Neuron (in vitro differentiated cells): ENCODE measurements around the gene LPCAT3.
"Not testable (repeated sequence)": the region's sequence is repeated elsewhere in the genome, so short reads cannot be mapped to it uniquely, and the experiment has no call there.

Source experiments
- H2AFZ ChIP-seq: one replicate; pipeline ENCODE4 v1.6.1; 2013; ENCODE audit warnings: low read depth, mild to moderate bottlenecking, inconsistent platforms, low read length, moderate library complexity
- H3K27me3 ChIP-seq: one replicate; pipeline ENCODE4 v1.6.1; 2013; ENCODE audit warnings: low read length; ENCODE audit not compliant: insufficient read depth
- H3K36me3 ChIP-seq: one replicate; pipeline ENCODE4 v1.6.1; 2013; ENCODE audit warnings: low read length; ENCODE audit not compliant: insufficient read depth
- H3K4me1 ChIP-seq: one replicate; pipeline ENCODE4 v1.6.1; 2013; ENCODE audit warnings: low read length; ENCODE audit not compliant: insufficient read depth
- H3K4me3 ChIP-seq: 2 replicates; pipeline ENCODE4 v1.5.1; 2013; ENCODE audit warnings: mild to moderate bottlenecking, low read length, moderate library complexity
- H3K9me3 ChIP-seq: one replicate; pipeline ENCODE4 v1.6.1; 2013; ENCODE audit warnings: low read length

The LPCAT3 gene

DNA sequence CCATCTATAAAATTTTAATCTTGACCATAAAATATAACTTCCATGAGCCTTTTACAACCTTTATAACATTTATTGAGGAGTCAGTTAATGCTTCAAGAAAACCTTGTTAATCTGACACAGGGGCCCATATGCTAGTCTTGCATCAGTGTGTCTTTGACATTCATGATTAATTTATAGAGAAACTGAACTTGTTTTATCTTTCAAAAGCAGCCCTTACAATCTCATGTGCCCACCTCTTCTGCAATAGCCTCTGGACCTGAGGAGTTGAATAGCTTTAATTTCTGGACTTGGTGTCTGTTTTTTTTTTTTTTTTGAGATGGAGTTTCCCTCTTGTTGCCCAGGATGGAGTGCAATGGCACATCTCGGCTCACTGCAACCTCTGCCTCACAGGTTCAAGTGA, 8.6 kb upstream of the LPCAT3 start:
- H3K36me3 ChIP-seq, result no peaks in the 10 kb centered on the region

DNA sequence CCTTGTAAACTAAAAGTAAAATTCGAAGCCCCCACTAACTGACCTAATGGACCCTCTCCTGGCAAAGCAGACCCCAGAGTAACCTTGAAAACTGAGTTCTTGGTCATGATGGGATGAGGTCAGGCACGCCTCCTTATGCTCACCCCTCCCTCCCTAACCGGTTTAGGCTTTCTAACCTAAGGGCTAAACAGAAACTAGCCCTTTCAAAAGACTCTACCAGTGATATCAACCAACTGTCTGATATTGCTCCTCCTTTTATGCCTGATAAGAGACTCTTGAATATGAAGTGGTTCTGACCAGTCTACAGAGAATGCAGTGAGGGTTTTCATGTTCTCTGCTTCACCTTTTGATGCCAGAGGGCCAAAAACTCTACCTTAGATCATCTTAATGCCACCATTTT, 4.8 kb upstream of the LPCAT3 start:
- Histone ChIP-seq H3K4me1 (peaks cover 5% of the 10 kb centered on the region), H3K36me3 (no peaks in the 10 kb centered on the region), H2AFZ (no peak overlapping the region), H3K27me3 (no peaks in the 10 kb centered on the region), H3K9me3 (no peaks in the 10 kb centered on the region), H3K4me3 (no peak overlapping the region)

More for the DNA sequence above, 8.6 kb upstream of the LPCAT3 start:
- H3K4me3 ChIP-seq, result no peak overlapping the region
- H3K4me1 ChIP-seq, result no peaks in the 10 kb centered on the region
- H3K9me3 ChIP-seq, result no peaks in the 10 kb centered on the region
- H3K27me3 ChIP-seq, result no peaks in the 10 kb centered on the region
- H2AFZ ChIP-seq, result no peak overlapping the region

DNA sequence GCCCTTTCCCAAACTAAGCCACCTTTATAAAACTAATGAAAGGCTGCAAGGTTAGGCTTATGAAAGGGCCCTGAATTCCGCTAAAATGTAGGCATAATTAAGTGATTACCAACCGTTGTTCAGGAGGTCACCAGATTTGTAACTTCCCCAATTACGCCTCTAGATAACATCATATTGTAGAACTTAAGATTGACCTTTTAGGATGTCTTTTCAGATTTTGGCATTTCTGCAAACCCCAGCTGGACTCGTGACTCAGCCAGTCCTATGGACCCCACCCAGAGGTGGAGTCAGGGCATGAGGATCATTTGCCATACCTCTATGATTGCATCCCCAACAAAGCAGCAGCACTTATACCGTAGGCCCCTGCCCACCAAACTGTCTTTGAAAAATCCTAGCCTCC, 3.7 kb upstream of the LPCAT3 start:
- peaks cover 14% of the 10 kb centered on the region for H3K4me1 ChIP-seq
- no peak overlapping the region for H2AFZ ChIP-seq
- no peaks in the 10 kb centered on the region for H3K36me3 ChIP-seq
- H3K9me3 ChIP-seq, result no peaks in the 10 kb centered on the region
- H3K4me3 ChIP-seq, result no peak overlapping the region
- H3K27me3 ChIP-seq, result no peaks in the 10 kb centered on the region

DNA sequence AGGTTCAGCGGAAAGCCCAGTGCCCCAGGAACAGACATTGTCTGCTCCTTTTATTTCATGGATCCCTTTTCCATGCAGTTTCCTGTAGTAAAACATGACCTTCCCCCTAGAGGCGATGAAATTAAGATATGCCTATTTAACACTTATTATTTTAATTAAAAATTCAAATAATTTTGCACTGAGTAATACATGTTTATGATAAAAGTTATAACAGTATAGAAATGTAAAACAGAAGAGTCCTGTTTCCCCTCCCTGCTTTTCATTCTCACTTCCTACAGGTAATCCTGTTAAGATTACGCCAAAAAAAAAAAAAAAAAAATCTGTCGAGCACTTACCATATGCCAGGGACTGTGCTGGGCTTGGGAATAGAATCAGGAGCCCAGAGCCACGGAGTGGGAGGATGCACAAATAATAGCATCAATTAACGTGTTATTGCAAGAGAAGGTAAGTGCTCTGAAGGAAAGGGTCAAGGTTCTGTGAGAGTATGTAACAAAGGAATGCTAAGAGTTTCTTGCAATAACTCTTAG, 830 bp upstream of the LPCAT3 start:
- peak overlapping the region; percentile 73 for H3K4me3 ChIP-seq

DNA sequence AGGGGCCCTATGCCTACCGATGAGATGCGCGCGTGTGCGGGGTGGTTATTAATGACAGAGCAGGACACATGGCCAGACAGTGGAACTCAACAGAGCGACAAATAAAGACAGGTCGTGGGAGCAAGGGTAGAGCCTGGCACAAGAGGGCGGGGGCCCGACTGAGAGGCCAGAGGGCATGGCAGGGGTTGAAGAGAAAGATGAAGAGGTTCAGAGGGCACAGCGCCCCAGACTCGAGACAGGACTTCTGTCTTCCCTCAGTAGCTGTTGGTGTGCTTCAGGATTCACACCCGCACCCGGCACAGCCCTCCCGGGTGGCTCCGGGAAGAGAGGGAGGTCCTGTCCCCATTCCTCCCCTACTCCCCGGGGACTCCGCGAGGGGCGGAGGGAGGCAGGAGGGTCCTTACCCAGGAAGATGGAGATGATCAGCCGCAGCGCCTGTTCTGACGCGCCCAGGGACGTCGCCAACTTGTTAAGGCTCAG, 366 bp downstream of the LPCAT3 start:
- no peaks in the 10 kb centered on the region for H3K27me3 ChIP-seq
- no peaks in the 10 kb centered on the region for H3K9me3 ChIP-seq
- peaks cover 16% of the 10 kb centered on the region for H3K4me1 ChIP-seq
- peak overlapping the region; percentile 73 for H3K4me3 ChIP-seq
- H3K36me3 ChIP-seq, result no peaks in the 10 kb centered on the region
- H2AFZ ChIP-seq, result peak overlapping the region; percentile 93

More for the DNA sequence above, 830 bp upstream of the LPCAT3 start:
- H3K36me3 ChIP-seq, result no peaks in the 10 kb centered on the region
- peaks cover 16% of the 10 kb centered on the region for H3K4me1 ChIP-seq
- no peaks in the 10 kb centered on the region for H3K27me3 ChIP-seq
- no peaks in the 10 kb centered on the region for H3K9me3 ChIP-seq
- H2AFZ ChIP-seq, result no peak overlapping the region

DNA sequence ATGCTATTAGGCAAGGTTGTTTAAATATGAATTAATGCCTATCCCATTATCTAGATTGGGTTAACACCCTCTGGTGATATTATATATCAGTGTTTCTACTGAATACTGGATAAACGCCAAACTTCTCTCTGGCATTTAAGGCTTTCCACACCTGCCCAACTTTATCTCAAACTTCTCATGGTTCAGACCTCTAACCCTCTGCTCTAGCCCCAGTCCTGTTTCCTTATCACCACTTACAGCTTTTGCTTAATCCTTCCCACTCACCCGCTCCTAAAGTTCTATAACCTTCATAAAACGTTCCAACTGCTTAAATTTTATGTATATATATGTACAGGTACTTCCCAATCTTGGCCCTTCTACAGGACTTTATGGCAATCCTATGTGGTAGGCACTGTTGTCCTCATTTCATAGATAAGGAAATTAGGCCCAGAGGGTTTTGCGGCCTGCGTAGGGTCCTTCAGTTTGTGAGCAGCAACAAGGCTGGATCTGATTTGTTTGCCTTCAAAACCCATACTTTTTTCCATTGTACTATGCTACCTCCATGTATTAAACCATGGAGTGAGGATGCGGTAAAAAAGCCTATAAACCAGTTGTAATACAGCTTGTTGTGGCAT, 1.2 kb downstream of the LPCAT3 start:
- Histone ChIP-seq H3K27me3 (no peaks in the 10 kb centered on the region), H2AFZ (peak overlapping the region; percentile 93), H3K4me1 (peaks cover 16% of the 10 kb centered on the region), H3K4me3 (peak overlapping the region; percentile 73), H3K9me3 (no peaks in the 10 kb centered on the region), H3K36me3 (peaks cover 7% of the 10 kb centered on the region)

DNA sequence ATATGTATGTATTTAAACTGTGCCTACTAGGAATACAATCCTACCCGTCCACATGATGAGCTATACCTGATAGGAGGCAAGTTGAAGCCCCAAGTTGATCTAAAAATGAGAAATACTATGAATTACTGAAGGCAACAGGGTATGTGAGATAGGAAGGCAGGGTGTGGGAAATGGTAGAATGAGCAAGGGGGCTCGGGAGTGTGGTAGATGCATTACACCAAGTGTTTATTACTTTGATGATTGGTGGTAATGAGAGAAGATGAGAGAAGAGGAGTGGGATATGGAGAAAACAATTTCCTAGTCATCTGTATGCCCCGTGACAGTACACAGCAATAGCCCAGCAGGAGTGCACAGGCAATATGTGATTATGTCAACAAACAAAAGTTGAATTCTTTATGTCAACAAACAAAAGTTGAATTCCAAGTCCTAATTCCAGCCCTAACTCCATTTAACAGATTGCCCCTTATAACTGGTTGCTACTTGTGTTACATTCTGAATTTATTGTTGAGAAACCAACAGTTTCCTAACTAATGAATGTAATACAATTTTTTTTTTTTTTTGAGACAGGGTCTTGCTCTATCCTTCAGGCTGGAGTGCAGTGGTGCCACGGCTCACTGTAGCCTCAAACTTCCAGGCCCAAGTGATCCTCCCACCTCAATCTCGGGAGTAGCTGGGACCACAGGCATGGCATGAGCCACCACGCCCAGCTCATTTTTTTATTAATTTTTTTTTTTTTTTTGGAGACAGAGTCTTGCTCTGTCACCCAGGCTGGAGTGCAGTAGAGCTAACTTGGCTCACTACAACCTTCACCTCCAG, 2.5 kb downstream of the LPCAT3 start:
- no peaks in the 10 kb centered on the region for H3K9me3 ChIP-seq
- H3K36me3 ChIP-seq, result peaks cover 9% of the 10 kb centered on the region
- no peak overlapping the region for H2AFZ ChIP-seq
- H3K4me3 ChIP-seq, result no peak overlapping the region
- H3K27me3 ChIP-seq, result no peaks in the 10 kb centered on the region
- H3K4me1 ChIP-seq, result peaks cover 16% of the 10 kb centered on the region

DNA sequence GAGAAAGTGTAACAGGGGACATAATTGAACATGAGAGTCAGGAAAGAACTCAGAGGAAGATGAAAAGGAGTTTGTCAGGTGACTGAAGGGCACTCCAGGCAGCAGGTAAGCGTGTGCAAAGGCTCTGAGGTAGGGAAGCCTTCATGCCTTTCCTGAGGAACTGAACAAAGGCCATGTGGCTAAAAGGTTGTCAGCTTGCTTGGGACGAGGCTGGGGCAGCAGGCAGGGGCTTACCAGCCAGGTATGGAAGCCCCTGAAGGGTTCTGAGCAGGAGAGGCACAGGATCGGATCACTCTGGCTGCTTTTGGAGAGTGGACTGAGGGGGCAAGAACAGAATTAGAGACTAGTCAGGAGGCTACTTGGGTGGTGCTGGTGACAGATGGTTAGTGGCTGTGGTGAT, 5.2 kb downstream of the LPCAT3 start:
- Histone ChIP-seq H3K4me3 (no peak overlapping the region), H3K9me3 (no peaks in the 10 kb centered on the region), H2AFZ (no peak overlapping the region), H3K36me3 (peaks cover 25% of the 10 kb centered on the region), H3K27me3 (no peaks in the 10 kb centered on the region), H3K4me1 (peaks cover 11% of the 10 kb centered on the region)

DNA sequence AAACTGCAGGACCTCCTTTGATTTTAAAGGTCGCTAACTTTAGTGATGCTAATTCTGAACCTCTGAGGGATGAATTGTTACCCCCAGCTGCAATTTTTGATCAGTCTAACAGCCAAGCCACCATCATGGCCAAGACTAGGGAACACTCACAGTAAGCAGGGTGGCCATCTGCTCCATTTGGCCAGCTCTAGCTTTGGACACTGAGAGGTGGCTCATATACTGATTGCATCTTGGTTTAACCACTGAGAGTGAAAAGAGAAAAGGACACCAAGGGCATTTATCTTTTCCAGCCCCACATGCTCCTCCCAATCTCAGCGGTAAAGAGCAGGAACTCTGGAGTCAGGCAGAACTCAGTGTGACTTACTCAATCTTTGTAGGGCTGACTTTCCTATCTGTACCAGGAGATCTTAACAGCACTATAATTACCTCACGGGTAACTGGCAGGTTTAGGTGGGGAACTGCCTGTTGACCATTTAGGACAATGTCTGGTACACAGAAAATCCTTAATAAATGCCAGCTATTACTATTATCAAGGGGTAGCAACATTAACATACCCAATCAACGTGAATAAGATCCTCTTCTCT, 6.2 kb downstream of the LPCAT3 start:
- Histone ChIP-seq H3K4me3 (no peak overlapping the region), H3K36me3 (peaks cover 28% of the 10 kb centered on the region), H3K27me3 (no peaks in the 10 kb centered on the region), H2AFZ (no peak overlapping the region), H3K4me1 (peaks cover 3% of the 10 kb centered on the region), H3K9me3 (no peaks in the 10 kb centered on the region)

DNA sequence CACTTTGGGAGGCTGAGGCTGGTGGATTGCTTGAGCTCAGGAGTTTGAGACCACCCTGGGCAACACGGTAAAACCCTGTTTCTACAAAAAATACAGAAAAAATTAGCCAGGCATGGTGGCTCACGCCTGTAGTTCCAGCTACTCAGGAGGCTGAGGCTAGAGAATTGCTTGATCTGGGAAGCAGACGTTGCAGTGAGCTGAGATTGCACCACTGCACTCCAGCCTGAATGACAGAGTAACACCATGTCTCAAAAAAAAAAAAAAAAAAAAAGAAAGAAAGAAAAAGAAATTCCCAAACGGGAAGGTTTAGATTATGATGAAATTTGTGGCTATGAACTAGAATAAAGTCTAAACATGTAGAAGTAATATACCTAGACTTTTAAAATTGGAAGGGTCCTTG, 6.9 kb downstream of the LPCAT3 start:
- peaks cover 28% of the 10 kb centered on the region for H3K36me3 ChIP-seq
- not testable (repeated sequence) for H2AFZ ChIP-seq, H3K9me3 ChIP-seq, H3K4me1 ChIP-seq, H3K4me3 ChIP-seq, H3K27me3 ChIP-seq

DNA sequence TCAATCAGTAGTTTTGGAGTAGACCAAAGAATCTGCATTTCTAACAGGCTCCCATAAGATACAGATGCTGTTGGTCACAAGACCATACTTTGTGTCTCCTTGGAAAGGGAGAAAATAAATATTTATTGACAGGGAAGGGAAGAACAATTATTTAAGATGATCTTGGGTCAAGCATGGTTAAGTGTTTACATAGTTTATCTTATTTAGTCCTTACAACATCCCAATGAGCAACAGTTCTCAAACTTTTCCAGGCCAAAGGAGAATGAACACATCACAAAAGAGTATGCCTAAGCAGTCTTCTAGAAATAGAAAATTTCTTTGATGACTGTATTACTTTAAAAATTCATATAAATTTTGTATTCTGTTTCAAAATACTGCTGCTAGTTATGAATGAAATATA, 8.8 kb downstream of the LPCAT3 start:
- H3K27me3 ChIP-seq, result no peaks in the 10 kb centered on the region
- H2AFZ ChIP-seq, result no peak overlapping the region
- H3K4me3 ChIP-seq, result no peak overlapping the region
- H3K4me1 ChIP-seq, result no peaks in the 10 kb centered on the region
- no peaks in the 10 kb centered on the region for H3K9me3 ChIP-seq
- H3K36me3 ChIP-seq, result peaks cover 34% of the 10 kb centered on the region

DNA sequence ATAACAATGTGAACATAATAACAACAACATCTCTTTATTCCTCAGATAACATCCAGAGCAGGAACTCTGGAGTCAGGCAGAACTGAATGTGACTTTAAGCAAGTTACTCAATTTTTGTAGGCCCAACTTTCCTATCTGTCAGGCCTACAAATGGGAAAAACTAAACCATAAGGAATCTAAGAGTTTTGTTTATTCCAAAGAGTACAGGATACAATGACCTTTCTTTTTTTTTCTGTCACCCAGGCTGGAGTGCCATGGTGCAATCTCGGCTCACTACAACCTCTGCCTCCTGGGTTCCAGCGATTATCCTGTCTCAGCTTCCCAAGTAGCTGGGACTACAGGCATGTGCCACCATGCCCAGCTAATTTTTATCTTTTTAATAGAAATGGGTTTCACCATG, 9.4 kb downstream of the LPCAT3 start:
- Histone ChIP-seq H3K27me3 (no peaks in the 10 kb centered on the region), H3K9me3 (no peaks in the 10 kb centered on the region), H3K4me3 (no peak overlapping the region), H3K4me1 (no peaks in the 10 kb centered on the region), H3K36me3 (peaks cover 38% of the 10 kb centered on the region), H2AFZ (no peak overlapping the region)

DNA sequence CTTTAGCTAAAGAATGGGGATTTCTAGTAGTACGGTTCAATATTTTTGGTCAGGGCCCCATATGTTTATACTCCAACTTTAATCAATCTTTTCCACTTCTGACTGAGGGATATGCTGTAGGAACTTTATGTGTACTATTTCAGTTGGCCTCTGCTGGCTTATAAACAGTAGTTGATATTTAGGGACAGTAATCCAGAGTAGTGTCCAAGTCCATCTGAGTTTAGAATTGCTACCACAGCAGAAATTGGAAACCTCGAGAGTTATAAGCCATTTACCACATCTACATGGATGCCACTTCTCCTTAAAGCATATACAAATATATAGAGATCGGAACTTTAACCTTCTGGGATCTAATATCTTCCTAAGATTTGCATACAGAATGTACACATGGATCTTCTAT, 11.6 kb downstream of the LPCAT3 start:
- Histone ChIP-seq H3K27me3 (no peaks in the 10 kb centered on the region), H3K4me3 (no peak overlapping the region), H3K36me3 (peaks cover 33% of the 10 kb centered on the region), H3K9me3 (no peaks in the 10 kb centered on the region), H2AFZ (no peak overlapping the region), H3K4me1 (no peaks in the 10 kb centered on the region)
